Measurements from ENCODE around the gene ST6GALNAC4.

ST6GALNAC4 gene

DNA sequence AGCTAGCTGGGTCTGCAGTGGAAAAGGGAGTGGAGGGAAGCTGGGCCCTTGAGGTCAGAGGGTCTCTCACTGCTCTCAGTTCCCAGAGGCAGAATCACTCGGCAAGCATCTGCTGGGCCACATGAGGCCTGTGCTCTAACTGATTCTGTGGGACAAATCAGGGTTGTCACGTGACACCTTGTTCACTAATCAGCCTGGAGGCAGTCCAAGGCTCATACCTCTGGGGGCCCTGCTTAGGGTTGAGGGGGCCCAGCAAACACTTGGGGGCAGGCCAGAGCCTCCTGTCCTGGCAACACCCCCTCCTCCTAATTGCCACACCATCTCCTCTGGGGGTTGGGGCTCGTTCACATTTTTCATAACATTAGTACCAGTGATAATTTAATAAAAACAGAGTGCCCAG, 29.9 kb upstream of the ST6GALNAC4 start:
- no peak for DNase-seq (ENCODE audit: low read depth in 1 of 2, low spot score in 1 of 2)

DNA sequence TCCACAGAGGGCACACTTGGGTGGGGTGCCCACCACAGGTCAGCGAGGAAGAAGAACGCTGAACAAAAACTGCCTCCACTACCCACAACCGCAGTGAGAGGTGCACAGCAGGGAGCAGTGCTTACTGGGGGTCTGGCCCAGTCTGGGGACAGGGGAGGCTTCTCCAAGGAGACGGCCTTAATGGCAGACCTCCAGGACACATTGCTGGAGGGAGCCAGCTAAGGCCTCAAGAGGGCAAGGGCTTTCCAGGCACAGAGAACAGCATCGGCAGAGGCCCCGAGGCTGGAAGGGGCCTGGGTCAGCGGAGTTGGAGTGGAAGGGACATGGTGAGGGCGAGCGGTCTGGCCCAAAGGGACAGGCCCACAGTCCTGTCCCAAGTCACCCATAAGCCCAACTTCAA, 29.1 kb upstream of the ST6GALNAC4 start:
- no peak for DNase-seq (ENCODE audit: low read depth in 1 of 2, low spot score in 1 of 2)

DNA sequence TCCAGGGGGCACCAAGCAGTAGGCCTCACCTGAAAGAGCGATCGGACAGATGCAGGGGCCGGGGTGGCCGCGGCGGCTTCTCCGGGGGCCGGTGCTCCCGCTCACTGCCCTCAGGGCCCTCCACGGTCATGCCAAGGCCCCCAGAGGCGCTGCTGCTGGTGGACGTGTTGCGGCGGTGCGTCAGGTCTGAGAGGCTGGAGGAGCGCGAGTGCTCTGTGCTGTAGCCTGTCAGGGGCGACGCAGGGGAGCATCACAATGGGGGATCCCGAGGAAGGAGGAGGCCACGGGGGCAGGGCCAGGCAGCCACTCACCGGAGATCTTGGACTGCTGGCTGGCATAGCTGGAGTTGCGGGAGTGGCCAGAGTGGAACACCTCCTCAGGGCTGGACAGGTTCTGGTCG, 28.5 kb upstream of the ST6GALNAC4 start:
- DNase-seq (ENCODE audit: low read depth in 1 of 2, low spot score in 1 of 2), result no peak

DNA sequence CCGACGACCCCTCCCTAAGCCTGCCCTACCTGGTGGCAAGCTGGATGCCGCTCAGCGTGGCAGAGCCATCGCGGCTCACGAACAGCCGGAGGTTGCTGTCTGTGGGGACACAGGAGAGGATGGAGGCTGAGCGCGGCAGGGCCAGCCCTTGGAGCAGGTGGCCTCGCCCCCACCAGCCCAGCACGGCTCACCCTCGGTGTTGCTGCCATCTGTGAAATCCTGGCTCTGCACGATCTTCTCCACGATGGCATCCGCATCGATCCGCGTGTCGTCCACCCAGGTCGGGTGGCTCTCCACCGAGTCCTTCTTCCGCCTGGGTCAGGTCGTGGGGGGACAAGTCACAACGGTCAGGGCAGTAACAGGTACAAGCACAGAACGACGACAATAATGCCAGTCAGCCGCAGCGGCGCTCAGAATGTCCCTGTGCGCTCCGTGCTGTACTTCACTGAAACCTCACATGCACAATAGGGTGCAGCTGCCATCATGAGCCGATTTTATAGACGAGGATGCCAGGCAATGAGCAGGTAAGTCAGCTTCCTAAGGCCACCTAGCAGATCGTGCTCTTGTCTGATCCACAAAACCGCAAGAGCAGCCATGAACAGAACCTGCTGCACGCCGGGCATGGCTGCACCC, 27.9 kb upstream of the ST6GALNAC4 start:
- no peak for DNase-seq (ENCODE audit: low read depth in 1 of 2, low spot score in 1 of 2)

DNA sequence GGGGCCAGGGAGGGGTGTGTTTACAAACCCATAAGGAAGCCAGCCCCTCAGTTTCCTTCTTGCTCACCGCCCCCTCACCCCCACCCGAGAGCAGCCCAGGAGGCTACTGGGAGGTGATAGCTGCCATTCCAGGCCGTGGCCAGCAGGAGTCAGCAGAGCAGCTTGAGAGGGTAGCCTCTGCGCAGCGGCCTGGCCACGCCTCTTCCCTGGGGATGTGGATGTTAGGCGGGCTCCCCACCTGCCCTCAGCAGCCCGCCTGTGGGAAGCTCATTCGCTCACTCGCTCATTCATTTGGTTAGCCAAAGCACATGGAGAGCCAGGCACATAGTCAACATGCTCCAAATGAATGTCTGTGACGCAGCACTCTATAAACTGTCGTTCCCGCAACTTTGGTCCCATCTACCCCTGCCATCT, 26.9 kb upstream of the ST6GALNAC4 start:
- peak; percentile 41 to 62 for DNase-seq (ENCODE audit: low read depth in 1 of 2, low spot score in 1 of 2)

DNA sequence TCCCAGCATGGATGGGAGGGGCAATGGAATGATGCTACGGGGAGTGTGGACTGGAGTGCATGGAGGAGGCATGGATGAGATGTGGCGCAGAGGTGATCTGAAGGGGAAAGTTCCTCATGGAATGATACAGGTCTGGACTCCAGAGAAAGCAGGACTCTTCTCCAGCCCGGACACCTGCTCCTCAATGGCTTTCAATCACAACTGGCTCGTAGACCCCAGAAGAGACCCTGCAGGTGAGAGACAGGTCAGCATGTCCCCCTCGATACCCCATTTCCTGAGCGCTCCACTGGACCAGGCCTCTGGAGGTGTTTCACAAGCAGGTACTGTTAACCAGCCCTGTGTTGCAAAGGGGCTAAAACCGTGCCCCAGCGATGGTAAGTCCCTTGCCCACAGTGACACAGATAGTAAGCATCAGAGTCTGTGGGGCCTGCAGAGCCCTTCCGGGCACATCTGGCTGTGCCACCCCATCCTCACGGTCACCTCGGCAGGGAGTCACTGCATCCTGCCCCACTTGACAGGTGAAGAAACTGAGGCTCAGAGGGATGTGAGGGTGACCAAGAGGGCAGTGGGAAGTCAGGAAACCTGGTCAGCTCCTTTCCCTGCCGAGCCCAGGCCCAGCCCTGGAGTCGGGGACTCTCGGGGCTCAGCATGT, 26.3 kb upstream of the ST6GALNAC4 start:
- no peak for DNase-seq (ENCODE audit: low read depth in 1 of 2, low spot score in 1 of 2)

DNA sequence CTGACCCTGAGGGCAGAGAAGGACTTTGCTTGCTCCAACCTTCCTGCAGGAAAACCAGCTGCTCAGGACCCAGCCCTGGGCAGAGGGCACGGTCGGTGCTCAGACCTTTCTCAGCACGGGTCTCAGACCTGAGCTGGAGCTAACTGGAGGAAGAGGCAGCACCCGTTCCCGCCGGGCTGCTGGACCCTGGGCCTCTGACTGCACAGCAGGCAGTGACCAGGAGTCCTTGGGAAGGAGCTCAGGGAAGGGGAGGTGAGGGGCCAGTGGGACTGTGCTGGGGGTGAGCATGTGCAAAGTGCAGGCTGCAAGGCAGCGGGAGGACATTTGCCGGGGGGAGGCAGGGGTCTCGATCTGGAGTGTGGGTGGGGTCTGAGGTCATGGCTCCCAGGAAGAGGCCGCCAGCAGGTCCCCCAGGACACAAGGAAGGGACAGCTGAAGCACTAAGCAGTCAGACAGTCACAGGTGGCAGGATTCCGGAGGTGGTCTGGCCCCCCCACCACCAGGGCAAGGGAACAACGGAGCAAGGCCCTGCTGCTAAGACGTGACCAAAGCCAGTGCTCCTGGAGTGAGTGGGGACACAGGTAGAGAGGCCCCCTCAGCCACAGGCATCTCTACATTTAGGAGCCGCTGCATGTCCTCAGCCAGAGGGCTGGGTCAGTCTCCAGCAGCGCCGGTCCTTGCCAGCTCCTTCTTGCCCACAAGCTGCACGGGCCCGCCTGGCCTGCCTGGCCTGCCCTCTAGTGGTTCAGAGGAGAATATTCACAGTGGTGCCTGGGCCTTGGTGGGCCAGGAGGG, 25.6 kb upstream of the ST6GALNAC4 start:
- no peak for DNase-seq (ENCODE audit: low read depth in 1 of 2, low spot score in 1 of 2)

DNA sequence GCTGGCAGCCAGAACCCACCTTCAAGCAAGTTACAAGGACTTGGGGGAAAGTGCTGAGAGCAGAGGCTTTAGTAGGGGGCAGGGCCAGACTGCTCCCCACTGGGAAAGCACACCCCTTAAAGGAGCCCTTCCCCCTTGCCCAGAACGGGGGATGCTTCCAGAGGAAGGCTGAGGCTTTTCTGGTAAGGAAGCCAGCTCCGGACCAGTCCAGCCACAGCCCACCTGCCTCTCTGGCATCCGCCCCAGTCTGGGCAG, 25.0 kb upstream of the ST6GALNAC4 start:
- no peak for DNase-seq (ENCODE audit: low read depth in 1 of 2, low spot score in 1 of 2)

DNA sequence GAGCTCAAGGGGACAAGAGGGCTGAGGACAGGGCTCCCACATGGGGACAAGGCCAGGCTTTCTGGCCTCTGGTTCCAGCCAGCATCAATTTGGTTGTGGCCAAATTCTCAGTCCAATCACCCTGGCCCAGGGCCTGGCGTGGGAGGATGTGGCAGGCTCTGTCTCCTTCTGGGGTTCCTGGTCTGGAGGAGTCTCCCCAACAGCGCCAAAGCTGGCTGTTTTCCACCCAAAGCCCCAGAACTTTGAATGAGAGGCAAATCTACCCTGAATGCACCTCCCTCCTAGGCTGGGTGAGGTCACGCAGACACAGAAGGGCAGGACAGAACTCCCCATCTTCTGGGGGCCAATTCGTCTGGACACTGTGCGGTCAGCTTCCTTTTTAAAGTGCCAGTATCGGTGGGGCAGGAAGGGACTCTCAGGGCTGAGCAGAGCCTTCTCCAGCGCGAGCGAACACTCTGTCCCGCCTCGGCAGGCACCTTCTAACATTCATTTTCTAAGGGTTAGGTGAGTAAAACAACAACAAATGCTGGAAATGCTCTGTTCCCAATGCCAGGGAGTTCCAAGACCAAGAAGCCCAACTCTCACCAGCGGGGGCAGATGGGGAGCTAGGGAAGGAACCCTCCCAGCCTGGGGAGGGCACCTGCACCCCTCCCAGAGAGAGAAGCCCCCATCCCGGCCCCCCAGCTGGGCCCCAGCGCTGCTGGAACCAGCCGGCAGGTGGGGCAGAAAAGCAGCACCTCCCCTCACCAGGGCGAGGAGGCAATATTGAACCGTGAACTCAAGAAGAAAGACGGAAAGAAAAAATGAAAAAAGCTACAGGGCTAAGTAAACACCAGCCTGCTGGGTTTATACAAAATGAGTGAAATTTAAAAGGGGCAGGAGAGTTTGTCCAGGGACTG, 24.5 kb upstream of the ST6GALNAC4 start:
- no peak for DNase-seq (ENCODE audit: low read depth in 1 of 2, low spot score in 1 of 2)

DNA sequence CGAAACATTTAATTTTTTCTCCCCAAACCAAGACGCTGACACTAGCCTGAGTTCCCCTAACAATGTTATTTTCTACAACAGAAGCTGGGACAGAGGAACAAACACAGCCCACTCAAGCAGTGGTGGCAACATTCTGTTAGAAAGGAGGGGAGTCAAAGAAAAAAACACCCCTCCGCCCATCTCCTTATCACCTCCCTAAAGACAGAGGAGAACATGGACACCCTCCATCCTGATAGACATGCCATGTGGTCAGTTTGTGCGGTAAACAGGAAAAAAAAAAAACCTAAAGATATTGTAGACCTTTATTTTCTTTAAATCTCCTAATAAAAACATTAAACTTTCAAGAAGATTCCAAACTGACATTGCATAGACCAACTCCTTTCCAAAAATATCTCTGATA, 23.8 kb upstream of the ST6GALNAC4 start:
- DNase-seq (ENCODE audit: low read depth in 1 of 2, low spot score in 1 of 2), result no peak

DNA sequence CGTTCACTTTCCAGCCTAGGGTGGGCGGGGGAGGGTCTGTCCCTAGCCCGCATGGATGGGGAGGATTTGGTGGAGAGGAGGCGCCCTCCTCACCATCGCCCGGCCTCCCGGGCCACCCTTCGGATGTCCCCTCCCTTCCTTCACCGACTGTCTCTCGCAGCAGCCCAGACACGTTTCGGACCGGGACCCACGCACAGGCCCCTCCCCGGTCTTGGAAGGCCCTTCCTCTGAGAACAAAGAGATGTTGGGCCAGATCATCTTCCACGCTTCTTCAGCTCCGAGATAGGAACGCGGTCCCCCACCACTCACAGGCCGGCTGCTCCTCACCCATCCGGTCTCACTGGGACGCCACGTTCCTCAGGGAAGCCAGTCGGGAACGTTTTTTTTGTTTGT, 21.5 kb upstream of the ST6GALNAC4 start:
- no peak for DNase-seq (ENCODE audit: low read depth in 1 of 2, low spot score in 1 of 2)

DNA sequence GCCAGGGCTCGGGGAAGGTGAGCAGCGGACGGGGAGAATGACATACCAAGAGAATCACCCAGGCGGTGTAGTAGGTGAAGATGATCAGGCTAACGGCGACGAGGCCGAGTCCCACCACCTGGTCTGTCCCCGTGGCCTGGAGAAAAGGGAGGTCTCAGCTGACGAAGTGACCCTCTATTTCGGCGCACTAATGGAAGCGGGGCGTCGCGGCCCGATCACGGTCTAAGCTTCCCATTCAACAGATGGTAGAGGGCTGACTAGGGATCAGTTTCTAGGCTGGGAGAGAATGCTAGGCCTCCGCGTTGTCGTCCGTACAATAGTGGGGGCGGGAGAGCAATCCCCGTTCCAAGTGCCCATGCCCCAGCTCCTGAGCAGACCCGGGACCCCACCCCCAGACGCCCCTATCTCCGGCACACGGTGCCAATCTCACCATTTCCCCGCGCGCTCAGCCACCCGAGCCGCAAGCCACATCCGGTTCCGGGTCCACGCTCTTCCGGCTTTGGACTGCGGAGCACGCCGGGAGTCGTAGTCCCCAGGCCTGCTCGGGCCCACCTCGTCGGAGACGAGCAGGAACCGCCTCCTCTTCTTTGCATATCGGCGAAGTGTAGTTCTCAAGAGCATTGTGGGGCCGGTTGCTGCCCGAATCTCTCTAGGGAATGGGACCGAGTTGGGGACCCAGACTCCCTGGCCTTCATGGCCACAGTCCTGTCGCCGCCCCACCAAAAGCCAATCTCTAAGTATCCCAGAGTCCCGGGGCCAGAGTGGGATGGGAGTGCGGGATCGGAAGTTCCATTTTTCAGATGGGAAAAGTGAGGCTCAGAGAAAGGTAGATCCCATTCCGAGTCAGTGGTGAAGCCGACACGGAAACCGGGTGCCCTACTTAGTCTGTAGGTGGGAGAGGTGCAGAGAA, 20.8 kb upstream of the ST6GALNAC4 start, which contains the start of gene DPM2:
DPM2 (minus strand) TSS at position 467 of the 910 bp plus-strand sequence; CDS start at position 433, 34 bp downstream.
- peak; percentile 74 to 81 for DNase-seq (ENCODE audit: low read depth in 1 of 2, low spot score in 1 of 2)

DNA sequence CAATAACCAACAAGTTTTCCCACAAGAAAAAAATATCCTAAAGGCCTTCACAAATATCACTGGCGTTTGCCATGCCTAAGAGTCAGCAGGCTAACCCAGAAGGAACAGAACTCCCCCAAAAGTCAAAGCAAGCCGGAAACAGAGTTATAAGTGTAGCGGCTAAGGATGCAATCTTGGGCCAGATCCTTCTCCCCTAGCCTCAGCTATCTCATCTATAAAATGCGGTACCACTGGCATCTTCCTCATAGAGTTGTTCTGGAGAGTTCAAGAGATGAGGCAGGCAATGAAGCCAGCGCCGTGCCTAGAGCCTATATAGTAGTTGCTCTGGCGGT, 20.2 kb upstream of the ST6GALNAC4 start:
- DNase-seq (ENCODE audit: low read depth in 1 of 2, low spot score in 1 of 2), result no peak

DNA sequence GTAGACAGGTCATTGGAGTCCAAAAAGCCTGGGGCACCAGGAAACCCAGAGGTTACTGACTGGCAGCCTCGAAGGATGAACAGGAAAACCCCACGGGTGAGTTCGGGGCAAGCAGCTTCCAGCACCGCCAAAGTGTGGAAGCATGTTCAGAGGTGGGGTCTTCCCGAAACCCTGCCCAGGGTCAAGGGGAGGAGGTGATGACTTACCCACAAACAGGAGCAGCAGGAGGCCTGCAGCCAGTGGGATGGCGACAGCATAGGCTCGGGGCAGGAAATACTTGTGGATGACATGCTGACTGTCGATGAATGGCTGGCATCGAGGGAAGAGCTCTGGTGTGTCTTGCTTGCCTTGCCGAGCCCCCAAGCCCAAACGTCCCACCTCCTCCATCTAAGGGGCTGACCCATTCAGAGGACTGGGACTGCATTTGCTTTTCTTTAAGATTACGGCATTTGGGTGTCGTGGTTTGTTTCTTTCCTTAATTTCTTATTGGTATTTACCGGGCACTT, 19.6 kb upstream of the ST6GALNAC4 start:
- no peak for DNase-seq (ENCODE audit: low read depth in 1 of 2, low spot score in 1 of 2)

DNA sequence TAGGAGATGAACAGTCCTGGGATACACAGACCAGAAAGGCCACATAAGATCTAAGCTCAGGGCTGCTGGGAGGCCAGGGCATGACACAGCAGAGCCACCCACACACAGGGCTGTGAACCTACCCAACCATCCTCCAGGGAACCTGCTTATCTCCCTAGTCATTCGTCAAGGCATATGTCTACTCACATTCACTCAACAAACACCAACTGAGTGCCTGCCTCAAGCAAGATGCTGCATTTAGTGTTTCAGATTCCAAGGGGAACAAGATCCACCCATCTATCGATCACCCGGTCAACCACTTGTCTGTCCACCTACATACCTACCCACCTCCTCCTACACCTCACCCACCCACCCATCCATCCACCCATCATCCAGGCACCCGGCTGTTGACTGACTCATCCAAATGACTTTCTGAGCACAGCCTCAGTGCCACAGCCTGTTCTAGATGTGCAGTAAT, 19.0 kb upstream of the ST6GALNAC4 start:
- DNase-seq (ENCODE audit: low read depth in 1 of 2, low spot score in 1 of 2), result no peak

DNA sequence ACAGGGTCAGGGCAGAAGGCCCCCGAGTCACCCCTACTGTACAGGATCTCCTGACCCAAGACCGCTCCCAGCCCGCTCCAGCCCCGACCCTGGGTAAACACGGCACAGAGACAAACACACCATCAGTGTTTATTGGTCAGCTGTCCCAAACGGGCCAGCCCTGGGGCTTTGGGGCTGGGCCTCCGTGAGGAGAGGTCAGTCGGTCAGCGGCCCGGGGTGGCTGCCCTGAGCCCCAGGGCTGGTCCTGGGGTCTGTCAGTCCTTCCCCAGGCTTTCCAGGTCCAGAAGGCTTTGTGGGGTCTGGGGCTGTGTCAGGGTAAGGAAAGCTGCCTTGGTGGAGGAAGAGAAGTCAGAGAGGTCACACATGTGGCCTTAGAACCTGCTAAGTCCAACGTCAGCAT, 18.1 kb upstream of the ST6GALNAC4 start:
- no peak for DNase-seq (ENCODE audit: low read depth in 1 of 2, low spot score in 1 of 2)

DNA sequence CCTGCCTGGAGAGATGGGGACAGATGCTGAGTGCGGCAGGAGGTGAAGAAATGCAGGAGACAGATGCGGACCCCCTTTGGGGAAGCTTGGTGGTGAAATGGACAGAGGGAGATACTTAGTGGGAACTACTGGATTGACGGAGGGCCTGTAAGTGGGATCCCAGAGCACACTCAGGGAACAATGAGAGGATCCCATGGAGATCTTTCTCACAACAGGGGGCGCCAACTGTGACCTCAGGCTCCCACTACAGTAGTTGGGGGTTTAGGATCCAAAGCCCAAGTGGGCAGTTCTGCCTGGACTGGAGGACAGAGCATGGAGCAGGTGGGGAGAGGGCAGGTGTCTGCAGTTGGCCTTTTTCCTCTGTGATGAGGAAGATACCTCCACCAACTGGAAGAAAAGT, 17.4 kb upstream of the ST6GALNAC4 start:
- no peak for DNase-seq (ENCODE audit: low read depth in 1 of 2, low spot score in 1 of 2)

DNA sequence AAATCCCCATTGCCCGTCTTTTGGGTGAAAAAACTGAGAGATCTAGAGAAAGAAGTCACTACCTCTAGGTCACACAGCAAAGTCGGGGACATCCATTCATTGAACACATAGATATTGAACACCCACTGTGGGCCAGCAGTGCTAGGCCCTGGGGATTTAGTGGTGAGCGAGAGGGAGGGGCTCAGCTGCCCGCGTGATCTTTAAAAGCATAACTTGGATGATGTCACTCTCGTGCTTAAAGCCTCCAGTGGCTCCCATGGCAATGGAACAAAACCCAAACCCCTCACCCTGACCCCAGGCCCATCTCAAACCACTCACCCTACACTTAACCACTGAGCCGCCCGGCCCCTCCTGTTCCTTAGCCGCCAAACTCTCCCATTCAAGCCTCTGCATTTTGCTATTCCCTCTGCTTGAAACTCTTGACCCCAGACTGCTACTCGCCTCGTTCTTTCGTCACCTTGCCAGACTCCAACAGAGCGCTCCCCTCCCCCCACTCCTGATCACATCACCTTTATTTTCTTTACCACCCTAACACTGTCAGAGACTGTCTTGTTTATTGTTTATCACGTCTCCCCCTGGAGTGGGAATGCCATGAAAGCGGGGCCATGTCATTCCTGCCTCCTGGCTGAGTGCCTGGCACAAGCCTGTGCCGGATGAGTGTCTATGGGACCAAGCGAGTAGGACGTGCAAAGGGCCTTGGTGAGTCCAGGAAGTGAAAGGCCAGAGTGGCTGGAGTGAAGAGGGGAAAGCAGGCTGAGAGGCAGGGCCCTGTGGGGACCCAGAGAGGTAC, 14.4 kb upstream of the ST6GALNAC4 start:
- no peak for DNase-seq (ENCODE audit: low read depth in 1 of 2, low spot score in 1 of 2)

Data from activated T-helper 1 cell treated with anti-CD3 and anti-CD28 coated beads, Interleukin-2, amount 50 U/mL, for 16 hours (primary cell).